Memory B cell (primary cell): ENCODE data around the gene XXYLT1.

Source experiments
- ATAC-seq: fragments of 150-1000 bp; cut with Tn5 transposase; 2 replicates; pipeline ENCODE4 v1.10.0; 2021; ENCODE audit warnings: low read depth, mild to moderate bottlenecking, moderate library complexity
- DNase-seq, 2 donors: peaks; one replicate each; pipeline ENCODE4 v3.0.0; 2022; ENCODE audit warnings: low spot score in 2 of 2
- H3K27ac Mint-ChIP-seq: one replicate; pipeline ENCODE4 v1.8.0; 2022; ENCODE audit warnings: mild to moderate bottlenecking, moderate library complexity, mixed read lengths
- H3K27me3 Mint-ChIP-seq: one replicate; pipeline ENCODE4 v1.8.0; 2022; ENCODE audit warnings: mixed read lengths
- H3K36me3 Mint-ChIP-seq: one replicate; pipeline ENCODE4 v1.8.0; 2022; ENCODE audit warnings: mild to moderate bottlenecking, mixed read lengths
- H3K4me1 Mint-ChIP-seq: one replicate; pipeline ENCODE4 v1.8.0; 2022; ENCODE audit warnings: mixed read lengths
- H3K4me3 Mint-ChIP-seq: one replicate; pipeline ENCODE4 v1.8.0; 2022; ENCODE audit warnings: mild to moderate bottlenecking, moderate library complexity, mixed read lengths
- H3K9me3 Mint-ChIP-seq: one replicate; pipeline ENCODE4 v1.8.0; 2022; ENCODE audit warnings: mixed read lengths

Gene XXYLT1

DNA sequence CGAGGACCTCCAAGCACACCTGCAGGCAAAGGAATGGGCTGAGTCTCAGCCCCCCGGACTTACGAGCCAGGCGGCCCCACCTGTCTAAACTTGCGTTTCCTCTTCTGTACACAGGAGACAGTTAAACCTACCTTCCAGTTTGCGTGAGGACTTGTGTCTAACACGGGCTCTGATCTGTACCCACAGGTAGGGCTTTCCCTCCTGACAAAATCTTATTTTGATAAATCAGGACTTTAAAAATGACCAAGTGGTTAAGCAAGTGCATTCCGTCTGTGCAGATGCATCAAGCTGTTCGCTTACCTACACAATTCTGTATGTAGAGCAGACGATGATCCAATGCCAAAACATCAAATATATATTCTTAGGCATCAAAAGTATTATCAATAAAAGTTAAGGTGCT lies 238.0 kb downstream of the XXYLT1 start:
- Mint-ChIP-seq H3K36me3 (no peaks in the 10 kb centered on the region), H3K4me1 (peaks cover 12% of the 10 kb centered on the region), H3K27me3 (no peaks in the 10 kb centered on the region), H3K9me3 (no peaks in the 10 kb centered on the region), H3K27ac (no peak overlapping the region), H3K4me3 (no peak overlapping the region)
- DNase-seq = no peak
- ATAC-seq = no peak

DNA sequence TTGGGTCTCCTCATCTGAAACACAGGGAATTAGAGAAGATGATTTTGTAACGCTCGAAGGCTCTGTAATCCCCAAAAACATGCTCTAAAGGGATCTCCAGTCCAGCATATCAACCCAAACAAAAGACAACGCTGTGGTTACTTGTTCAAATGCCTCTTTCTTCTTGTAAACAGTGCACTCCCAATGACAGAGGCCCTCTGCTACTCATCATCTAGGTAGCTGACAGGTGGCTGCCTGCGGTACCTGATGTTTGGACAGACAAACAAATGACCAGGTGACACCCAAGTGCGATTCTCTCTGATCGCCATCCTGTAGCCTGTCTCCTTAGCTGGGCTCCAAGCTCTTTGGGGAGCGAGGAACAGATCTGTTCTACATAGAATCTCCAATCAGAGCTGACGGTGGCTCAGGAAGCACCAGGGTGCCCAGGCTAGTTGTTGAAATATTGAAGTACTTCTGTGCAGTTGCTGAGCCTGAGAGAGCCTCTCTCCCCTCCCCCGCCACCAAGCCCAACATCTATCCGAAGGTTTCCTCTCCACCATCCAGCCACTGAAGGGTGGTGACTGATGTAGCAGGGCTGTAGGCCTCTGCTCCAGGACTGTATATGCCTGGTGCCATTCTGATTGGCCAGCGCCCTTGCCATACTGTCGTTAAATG lies 238.7 kb downstream of the XXYLT1 start:
- no peak for DNase-seq
- Mint-ChIP-seq H3K27ac (no peak overlapping the region), H3K36me3 (no peaks in the 10 kb centered on the region), H3K9me3 (no peaks in the 10 kb centered on the region), H3K4me3 (no peak overlapping the region), H3K4me1 (peaks cover 12% of the 10 kb centered on the region), H3K27me3 (no peaks in the 10 kb centered on the region)
- no peak for ATAC-seq

DNA sequence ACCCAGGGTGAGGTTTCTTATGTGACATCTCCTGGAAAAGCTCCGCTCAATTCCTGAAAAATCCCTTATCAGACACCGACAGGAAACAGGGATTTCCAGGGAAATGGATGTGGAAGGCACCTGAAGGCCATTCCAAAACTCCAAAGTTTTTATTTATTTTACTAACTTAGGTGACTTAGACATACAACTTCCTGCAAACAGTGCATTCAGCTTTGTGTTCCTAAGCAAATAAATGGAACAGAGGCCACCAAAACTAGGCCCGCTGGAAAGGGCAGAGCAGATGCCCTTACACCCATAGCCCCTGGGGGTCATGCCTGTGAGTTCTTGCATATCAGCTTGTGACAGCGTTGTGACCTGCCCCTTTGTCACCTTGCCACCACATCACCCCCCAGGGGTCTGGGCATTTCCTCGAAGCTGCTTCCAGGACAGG lies 239.4 kb downstream of the XXYLT1 start:
- ATAC-seq (no peak), DNase-seq (no peak)
- Mint-ChIP-seq H3K4me1 (peaks cover 12% of the 10 kb centered on the region), H3K27me3 (no peaks in the 10 kb centered on the region), H3K9me3 (no peaks in the 10 kb centered on the region), H3K27ac (no peak overlapping the region), H3K4me3 (no peak overlapping the region), H3K36me3 (no peaks in the 10 kb centered on the region)

DNA sequence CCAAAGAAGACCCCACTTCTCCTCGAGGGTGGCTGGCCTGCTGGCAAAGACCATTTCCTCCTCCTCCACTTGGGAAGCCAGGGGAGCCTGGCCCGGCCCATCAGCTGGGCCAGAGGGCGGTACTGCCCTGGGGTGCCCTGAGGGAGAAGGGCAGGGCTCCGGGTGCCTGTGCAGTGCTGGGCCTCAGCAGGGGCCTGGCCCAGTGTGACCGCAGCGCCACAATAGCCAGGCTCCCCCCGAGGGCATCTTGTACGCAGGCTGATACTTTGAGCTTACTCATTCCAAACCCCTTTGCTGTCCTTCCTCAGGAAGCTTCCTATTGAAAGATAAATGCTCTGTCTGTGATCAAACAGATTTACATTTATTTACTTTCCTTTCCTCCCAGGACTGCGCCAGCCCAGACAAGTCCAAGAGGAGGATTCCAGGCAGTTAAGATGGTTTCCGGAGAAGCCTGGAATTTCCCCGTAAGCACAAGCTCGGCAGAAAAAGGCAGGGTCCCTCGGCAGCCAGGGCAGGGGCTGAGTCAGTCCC lies 240.1 kb downstream of the XXYLT1 start:
- Mint-ChIP-seq H3K36me3 (no peaks in the 10 kb centered on the region), H3K4me3 (no peak overlapping the region), H3K9me3 (no peaks in the 10 kb centered on the region), H3K27ac (no peak overlapping the region), H3K27me3 (no peaks in the 10 kb centered on the region), H3K4me1 (peaks cover 12% of the 10 kb centered on the region)
- ATAC-seq (no peak), DNase-seq (no peak)

DNA sequence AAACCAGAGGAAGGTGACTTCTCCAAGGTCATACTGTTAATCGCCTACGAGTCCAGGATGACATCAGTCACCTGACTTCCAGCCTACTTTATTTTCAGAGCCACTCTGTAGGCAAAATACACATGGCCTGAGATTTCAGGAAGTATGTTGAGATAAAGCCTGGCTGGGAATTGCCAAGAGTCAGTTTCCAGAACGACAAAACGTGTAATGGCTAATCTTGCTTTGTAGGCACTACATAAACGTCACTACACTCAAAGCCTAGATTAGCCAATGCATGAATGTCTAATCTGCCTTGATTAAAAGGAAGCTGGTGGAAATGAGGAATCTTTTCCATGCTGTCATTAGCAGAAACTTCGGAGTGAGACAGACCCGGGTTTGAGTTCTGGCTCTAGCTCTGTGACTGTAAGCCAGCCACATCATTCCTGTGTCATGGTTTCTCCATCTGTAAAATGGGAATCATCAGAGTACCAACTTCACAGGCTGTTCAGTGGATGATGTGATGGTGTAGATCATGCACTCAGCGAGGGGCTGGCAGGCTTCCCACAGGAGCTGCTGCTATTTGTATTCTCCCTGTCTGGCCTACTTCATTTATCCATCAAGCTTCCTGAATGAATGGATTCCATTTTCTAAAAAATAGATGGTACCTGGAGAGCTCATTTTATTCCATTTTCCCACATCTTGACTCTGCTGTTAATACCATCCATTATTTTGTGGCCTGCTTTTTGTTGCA lies 241.9 kb downstream of the XXYLT1 start:
- H3K4me1 Mint-ChIP-seq = peaks cover 14% of the 10 kb centered on the region
- no peak for DNase-seq
- no peaks in the 10 kb centered on the region for H3K9me3 Mint-ChIP-seq
- H3K27ac Mint-ChIP-seq = no peak overlapping the region
- peaks cover 1% of the 10 kb centered on the region for H3K36me3 Mint-ChIP-seq
- H3K4me3 Mint-ChIP-seq = no peak overlapping the region
- ATAC-seq = no peak
- peaks cover 1% of the 10 kb centered on the region for H3K27me3 Mint-ChIP-seq

DNA sequence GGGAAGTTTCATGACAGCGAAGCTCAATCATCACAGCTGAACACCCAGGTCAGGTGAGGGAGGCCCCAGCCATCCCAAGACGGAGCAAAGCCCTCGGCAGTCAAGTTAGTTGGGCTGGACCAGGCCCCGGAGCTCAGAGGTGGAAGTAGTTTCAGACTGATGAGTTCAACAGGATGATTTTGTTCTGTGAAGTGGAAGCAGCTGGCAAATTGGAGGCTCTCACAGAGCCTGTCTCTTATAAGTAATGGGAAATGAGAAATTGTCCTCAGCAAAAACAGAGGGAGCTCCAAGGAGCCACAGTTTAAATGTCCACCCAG lies 245.1 kb downstream of the XXYLT1 start:
- peaks cover 1% of the 10 kb centered on the region for H3K36me3 Mint-ChIP-seq
- no peak overlapping the region for H3K27ac Mint-ChIP-seq
- H3K4me1 Mint-ChIP-seq = peaks cover 8% of the 10 kb centered on the region
- peaks cover 3% of the 10 kb centered on the region for H3K27me3 Mint-ChIP-seq
- DNase-seq = no peak
- H3K9me3 Mint-ChIP-seq = no peaks in the 10 kb centered on the region
- H3K4me3 Mint-ChIP-seq = no peak overlapping the region
- no peak for ATAC-seq

DNA sequence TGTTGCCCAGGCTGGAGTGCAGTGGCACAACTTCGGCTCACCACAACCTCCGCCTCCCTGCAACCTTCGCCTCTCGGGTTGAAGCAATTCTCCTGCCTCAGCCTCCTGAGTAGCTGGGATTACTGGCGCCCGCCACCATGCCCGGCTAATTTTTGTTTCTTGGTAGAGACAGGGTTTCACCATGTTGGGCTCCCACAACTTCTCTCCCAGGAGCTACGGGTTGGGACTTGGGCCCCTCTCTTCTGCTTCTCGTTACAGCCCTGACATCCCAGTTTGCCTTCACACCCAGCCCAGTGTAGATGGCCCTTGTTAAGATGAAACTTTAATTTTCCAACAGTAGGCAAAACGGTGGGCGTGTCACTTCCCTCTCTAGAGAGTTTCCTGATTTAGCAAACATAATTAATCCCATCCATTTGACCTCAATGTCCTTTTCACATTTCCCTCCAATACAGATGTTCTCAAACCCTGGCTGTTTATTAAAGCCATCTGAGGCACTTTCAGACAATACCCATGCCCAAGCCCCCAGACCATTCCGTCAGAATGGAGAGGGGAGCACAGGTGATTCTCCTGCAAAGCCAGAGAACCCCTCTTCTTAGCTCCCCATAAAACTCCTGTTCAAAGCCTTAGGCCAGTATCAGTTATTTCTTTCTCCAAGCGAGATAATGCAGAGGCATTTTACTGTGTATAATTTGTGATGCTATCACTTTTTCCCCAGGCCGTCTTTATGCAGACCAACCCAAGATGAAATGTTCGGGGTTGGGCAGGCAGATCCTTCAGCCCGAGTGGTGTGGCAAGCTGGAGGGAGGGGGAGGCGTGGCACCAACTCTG lies 245.7 kb downstream of the XXYLT1 start:
- peaks cover 1% of the 10 kb centered on the region for H3K36me3 Mint-ChIP-seq
- no peak overlapping the region for H3K4me3 Mint-ChIP-seq
- ATAC-seq (no peak), DNase-seq (no peak)
- no peaks in the 10 kb centered on the region for H3K9me3 Mint-ChIP-seq
- peaks cover 3% of the 10 kb centered on the region for H3K27me3 Mint-ChIP-seq
- H3K27ac Mint-ChIP-seq = no peak overlapping the region
- peaks cover 8% of the 10 kb centered on the region for H3K4me1 Mint-ChIP-seq

DNA sequence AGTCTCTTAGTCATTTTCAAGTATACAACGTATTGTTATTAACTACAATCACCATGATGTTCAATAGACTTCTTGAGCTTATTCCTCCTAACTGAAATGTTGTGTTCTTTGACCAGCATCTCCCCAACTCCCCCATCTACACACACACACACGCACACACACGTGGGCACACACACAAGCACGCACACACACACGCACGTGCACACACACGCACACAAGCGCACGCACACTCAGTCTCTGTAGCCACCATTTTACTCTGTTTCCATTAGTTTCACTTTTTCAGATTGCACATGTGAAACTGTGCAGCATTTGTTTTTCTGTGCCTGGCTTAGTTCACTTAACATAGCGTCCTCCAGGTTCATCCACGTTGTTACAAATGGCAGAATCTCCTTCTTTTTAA lies 247.0 kb downstream of the XXYLT1 start:
- DNase-seq = no peak
- no peak for ATAC-seq
- H3K4me3 Mint-ChIP-seq = no peak overlapping the region
- peaks cover 11% of the 10 kb centered on the region for H3K4me1 Mint-ChIP-seq
- no peak overlapping the region for H3K27ac Mint-ChIP-seq
- H3K36me3 Mint-ChIP-seq = peaks cover 1% of the 10 kb centered on the region
- H3K27me3 Mint-ChIP-seq = peaks cover 10% of the 10 kb centered on the region
- no peaks in the 10 kb centered on the region for H3K9me3 Mint-ChIP-seq

DNA sequence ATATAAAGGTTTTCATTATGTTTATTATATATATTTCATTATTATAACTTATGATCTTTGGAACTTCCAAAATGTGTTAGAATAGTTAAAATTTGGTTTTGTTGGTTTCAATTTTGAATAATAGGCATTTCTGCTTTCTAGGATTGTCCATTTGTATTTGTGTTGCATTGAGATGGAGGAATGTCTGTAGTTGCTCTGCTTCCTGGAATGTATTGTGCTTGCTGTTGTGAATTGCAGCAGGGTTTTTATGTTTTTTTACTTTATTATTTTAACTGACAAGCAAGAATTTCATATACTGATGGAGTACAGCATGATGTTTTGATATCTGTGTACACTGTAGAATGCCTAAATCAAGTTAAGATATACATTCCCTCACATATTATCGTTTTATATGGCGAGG lies 247.4 kb downstream of the XXYLT1 start:
- ATAC-seq = no peak
- H3K9me3 Mint-ChIP-seq = no peaks in the 10 kb centered on the region
- H3K4me1 Mint-ChIP-seq = peaks cover 11% of the 10 kb centered on the region
- no peak for DNase-seq
- no peak overlapping the region for H3K27ac Mint-ChIP-seq
- H3K36me3 Mint-ChIP-seq = peaks cover 1% of the 10 kb centered on the region
- peaks cover 10% of the 10 kb centered on the region for H3K27me3 Mint-ChIP-seq
- H3K4me3 Mint-ChIP-seq = no peak overlapping the region

DNA sequence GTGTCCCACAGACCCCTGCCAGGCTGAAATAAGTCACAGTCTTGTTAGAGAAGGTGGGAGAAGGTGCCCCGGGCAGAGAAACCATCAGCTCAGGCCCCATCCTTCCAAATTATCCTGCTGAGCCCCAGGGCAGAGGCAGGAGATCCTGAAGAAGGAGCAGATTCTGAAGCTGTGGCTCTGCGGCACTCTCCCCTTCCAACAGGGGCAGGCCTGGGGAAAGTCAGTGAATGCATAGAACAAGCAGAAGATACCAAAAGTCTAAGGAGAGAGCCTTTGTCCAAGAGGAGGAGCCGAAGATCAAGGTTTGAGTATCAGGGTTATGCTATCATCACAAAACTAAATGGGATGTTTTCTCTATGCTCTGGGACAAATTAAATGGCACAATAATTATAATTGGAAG lies 249.3 kb downstream of the XXYLT1 start:
- no peak for DNase-seq
- H3K36me3 Mint-ChIP-seq = peaks cover 1% of the 10 kb centered on the region
- peaks cover 11% of the 10 kb centered on the region for H3K4me1 Mint-ChIP-seq
- H3K9me3 Mint-ChIP-seq = no peaks in the 10 kb centered on the region
- no peak for ATAC-seq
- H3K4me3 Mint-ChIP-seq = no peak overlapping the region
- H3K27ac Mint-ChIP-seq = no peak overlapping the region
- H3K27me3 Mint-ChIP-seq = peaks cover 10% of the 10 kb centered on the region

DNA sequence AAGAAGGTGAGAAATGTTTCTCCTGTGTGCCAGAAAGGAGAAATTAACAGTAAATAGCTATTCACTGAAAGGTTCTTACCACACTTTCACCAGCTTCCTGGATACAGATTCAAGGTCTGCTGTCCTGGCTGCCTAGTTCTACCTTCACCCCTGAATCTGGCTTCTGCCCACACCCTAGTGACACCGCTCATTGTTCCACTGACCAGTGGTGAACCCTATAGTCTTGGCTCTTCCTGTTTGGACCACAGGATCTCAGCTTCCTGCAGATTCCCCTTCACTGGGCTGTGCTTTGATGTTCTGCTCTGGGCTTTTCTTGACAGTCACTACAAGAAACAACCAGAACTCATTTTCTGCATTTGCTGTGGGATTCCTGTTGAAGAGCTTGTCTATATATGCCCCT lies 250.0 kb downstream of the XXYLT1 start:
- Mint-ChIP-seq H3K4me3 (no peak overlapping the region), H3K4me1 (peaks cover 11% of the 10 kb centered on the region), H3K27ac (no peak overlapping the region), H3K36me3 (peaks cover 1% of the 10 kb centered on the region), H3K27me3 (peaks cover 10% of the 10 kb centered on the region), H3K9me3 (no peaks in the 10 kb centered on the region)
- DNase-seq = no peak
- no peak for ATAC-seq

DNA sequence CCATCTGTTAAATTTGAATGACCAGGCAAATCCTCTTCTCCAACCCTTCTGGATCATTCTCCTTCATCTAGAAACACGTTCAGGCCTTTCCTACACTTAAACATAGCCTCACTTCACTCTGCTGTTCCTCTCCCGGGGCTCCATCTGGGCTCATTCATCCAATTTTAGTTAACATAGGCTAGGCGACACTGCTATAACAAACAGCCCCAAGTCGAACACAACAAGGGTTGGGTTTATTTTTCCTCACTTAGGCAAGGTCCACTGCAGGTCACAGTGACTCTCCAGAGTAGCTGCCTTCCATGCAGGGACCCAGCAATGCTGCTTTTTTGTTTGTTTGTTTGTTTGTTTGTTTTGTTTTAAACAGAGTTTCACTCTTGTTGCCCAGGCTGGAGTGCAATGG lies 250.8 kb downstream of the XXYLT1 start:
- ATAC-seq (no peak), DNase-seq (no peak)
- Mint-ChIP-seq H3K36me3 (peaks cover under 1% of the 10 kb centered on the region), H3K4me1 (peaks cover 9% of the 10 kb centered on the region), H3K27me3 (peaks cover 9% of the 10 kb centered on the region), H3K27ac (no peak overlapping the region), H3K4me3 (no peak overlapping the region), H3K9me3 (no peaks in the 10 kb centered on the region)

DNA sequence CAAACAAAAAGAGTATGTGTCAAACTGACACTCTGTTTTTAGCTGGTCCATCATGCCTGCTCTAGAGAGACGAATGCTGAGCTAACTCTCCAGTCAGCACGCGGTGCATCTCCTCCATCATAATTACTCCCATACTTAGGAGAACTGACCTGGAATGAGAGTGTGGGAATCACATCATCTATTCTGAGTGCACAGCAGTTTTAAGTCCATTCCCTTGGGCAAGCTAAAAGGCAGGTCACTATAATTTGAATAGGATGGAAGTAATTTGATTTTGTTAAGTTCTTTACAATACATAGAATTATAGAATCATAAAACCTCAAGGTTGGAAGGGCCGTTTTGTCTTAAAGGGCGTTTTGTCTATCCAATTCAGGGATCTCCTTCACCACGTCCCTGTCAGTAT lies 251.6 kb downstream of the XXYLT1 start:
- Mint-ChIP-seq H3K27me3 (peaks cover 8% of the 10 kb centered on the region), H3K4me3 (no peak overlapping the region), H3K36me3 (no peaks in the 10 kb centered on the region), H3K4me1 (peaks cover 8% of the 10 kb centered on the region), H3K27ac (no peak overlapping the region), H3K9me3 (no peaks in the 10 kb centered on the region)
- ATAC-seq = no peak
- DNase-seq = no peak
